H1 (cell line): ENCODE data around the gene TFAP2A. TPM values are rescaled to one million over a fixed set of nuclear protein-coding genes. Genes with fewer than 3 reads are reported as not detected.

Experiments
- CTCF ChIA-PET: fragments of 300-600 bp; sonication (Branson Sonifier 250); formaldehyde crosslinking; loops from one replicate; lab custom pipeline; 2021; ENCODE audit not compliant: partially characterized antibody; lab: Charles Lee
- POLR2A ChIA-PET: fragments of 300-600 bp; sonication (Branson Sonifier 250); formaldehyde crosslinking; loops from one replicate; lab custom pipeline; 2021; ENCODE audit warnings: inconsistent platforms; ENCODE audit not compliant: partially characterized antibody; lab: Charles Lee
- DNase-seq, 2 experiments: peaks; one replicate each; pipeline versions ENCODE4 v3.0.0 to v3.0.0-alpha.2; 2010 to 2022; ENCODE audit warnings: low spot score in 2 of 2, low read depth in 1 of 2, mixed read lengths in 1 of 2
- FAIRE-seq: peaks from 2 replicates; lab custom pipeline; 2011; peaks lifted over from hg19 to GRCh38; lab: Jason Lieb, UNC
- H2AFZ ChIP-seq: 2 replicates; pipeline ENCODE4 v1.8.1; 2012; ENCODE audit warnings: low read length, inconsistent platforms
- H2AK5ac ChIP-seq: 2 replicates; pipeline ENCODE4 v1.6.1; 2013; ENCODE audit warnings: low read depth, low read length
- H2BK120ac ChIP-seq: replicated peaks from 2 replicates; pipeline ENCODE3; 2013; ENCODE audit warnings: low read depth, low read length, inconsistent platforms
- H2BK12ac ChIP-seq: 2 replicates; pipeline ENCODE4 v1.6.1; 2013; ENCODE audit warnings: low read depth, low read length
- H2BK15ac ChIP-seq: 2 replicates; pipeline ENCODE4 v1.6.1; 2013; ENCODE audit warnings: low read length
- H2BK20ac ChIP-seq: 2 replicates; pipeline ENCODE4 v1.6.1; 2013; ENCODE audit warnings: low read length
- H2BK5ac ChIP-seq: 2 replicates; pipeline ENCODE4 v1.6.1; 2013; ENCODE audit warnings: low read depth, low read length
- H3K14ac ChIP-seq: 2 replicates; pipeline ENCODE4 v1.6.1; 2013; ENCODE audit warnings: inconsistent platforms; ENCODE audit not compliant: insufficient read length
- H3K18ac ChIP-seq: 2 replicates; pipeline ENCODE4 v1.6.1; 2013; ENCODE audit warnings: low read length; ENCODE audit errors: extremely low read depth
- H3K23ac ChIP-seq: 2 replicates; pipeline ENCODE4 v1.6.1; 2013; ENCODE audit warnings: inconsistent platforms; ENCODE audit not compliant: insufficient read length
- H3K23me2 ChIP-seq: 2 replicates; pipeline ENCODE4 v1.6.1; 2013; ENCODE audit warnings: low read depth, low read length
- H3K27ac ChIP-seq: 2 replicates; pipeline ENCODE4 v1.6.1; 2011; ENCODE audit warnings: low read depth, low read length, inconsistent platforms
- H3K27me3 ChIP-seq, 4 experiments: replicated peaks in 1 of 4; 1 replicate in 1 of 4; 2 replicates in 3 of 4; pipeline versions ENCODE4 v1.6.1 to v1.8.1; 2011 to 2013; ENCODE audit warnings: low read length in 3 of 4, mild to moderate bottlenecking in 3 of 4, inconsistent platforms in 2 of 4, mixed read lengths in 2 of 4, moderate library complexity in 1 of 4; ENCODE audit not compliant: control insufficient read depth in 3 of 4, insufficient read depth in 3 of 4; ENCODE audit errors: extremely low read depth in 1 of 4
- H3K36me3 ChIP-seq, 4 experiments: 2 replicates each; pipeline versions ENCODE4 v1.6.1 to v1.8.1; 2011 to 2013; ENCODE audit warnings: mild to moderate bottlenecking in 4 of 4, low read length in 3 of 4, moderate library complexity in 2 of 4, control low read depth in 1 of 4, inconsistent platforms in 1 of 4; ENCODE audit not compliant: insufficient read depth in 4 of 4, control insufficient read depth in 2 of 4
- H3K4ac ChIP-seq: replicated peaks from 2 replicates; pipeline ENCODE3; 2013; ENCODE audit warnings: low read length, low read depth, mixed read lengths, inconsistent platforms; ENCODE audit not compliant: insufficient read length
- H3K4me1 ChIP-seq, 4 experiments: replicated peaks in 1 of 4; 1 replicate in 1 of 4; 2 replicates in 3 of 4; pipeline versions ENCODE4 v1.6.1 to v1.8.1; 2011 to 2013; ENCODE audit warnings: low read length in 3 of 4, inconsistent platforms in 2 of 4, mixed read lengths in 1 of 4; ENCODE audit not compliant: insufficient read depth in 4 of 4, control insufficient read depth in 3 of 4
- H3K4me2 ChIP-seq, 2 experiments: 2 replicates each; pipeline versions ENCODE4 v1.6.1 to v1.8.1; 2011 to 2013; ENCODE audit warnings: low read depth in 2 of 2, low read length in 2 of 2, control low read depth in 1 of 2, inconsistent platforms in 1 of 2, mild to moderate bottlenecking in 1 of 2; ENCODE audit not compliant: insufficient read depth in 1 of 2
- H3K4me3 ChIP-seq, 4 experiments: fragments of 200-600, 300-600 bp in 1 of 4; sonication (generic), shearing (Covaris generic), sonication (Bioruptor Twin) in 1 of 4; 2 replicates each; pipeline versions ENCODE4 v1.5.1 to v1.8.1; 2011 to 2016; ENCODE audit warnings: low read length in 4 of 4, low read depth in 3 of 4, control low read depth in 2 of 4, inconsistent platforms in 2 of 4, mild to moderate bottlenecking in 2 of 4, mixed read lengths in 1 of 4, moderate library complexity in 1 of 4; ENCODE audit not compliant: insufficient read depth in 2 of 4; ENCODE audit errors: extremely low read depth in 1 of 4
- H3K56ac ChIP-seq: replicated peaks from 2 replicates; pipeline ENCODE3; 2013; ENCODE audit warnings: low read depth, mild to moderate bottlenecking, mixed read lengths, low read length, inconsistent platforms; ENCODE audit not compliant: insufficient read length
- H3K79me1 ChIP-seq: 2 replicates; pipeline ENCODE4 v1.6.1; 2013; ENCODE audit warnings: low read depth, low read length, control low read depth
- H3K79me2 ChIP-seq, 2 experiments: 2 replicates each; pipeline versions ENCODE4 v1.6.1 to v1.8.1; 2012 to 2013; ENCODE audit warnings: low read length in 2 of 2, mild to moderate bottlenecking in 2 of 2, inconsistent platforms in 1 of 2; ENCODE audit not compliant: insufficient read depth in 2 of 2, control insufficient read depth in 1 of 2
- H3K9ac ChIP-seq, 4 experiments: replicated peaks in 1 of 4; 1 replicate in 1 of 4; 2 replicates in 3 of 4; pipeline versions ENCODE4 v1.6.1 to v1.8.1; 2011 to 2013; ENCODE audit warnings: low read depth in 3 of 4, low read length in 3 of 4, control low read depth in 2 of 4, mild to moderate bottlenecking in 2 of 4, moderate library complexity in 2 of 4, inconsistent platforms in 1 of 4; ENCODE audit errors: extremely low read depth in 1 of 4
- H3K9me3 ChIP-seq, 2 experiments: 2 replicates each; pipeline versions ENCODE4 v1.6.1 to v1.8.1; 2012 to 2013; ENCODE audit warnings: mild to moderate bottlenecking in 2 of 2, moderate library complexity in 2 of 2, control low read depth in 1 of 2, inconsistent platforms in 1 of 2, low read depth in 1 of 2, low read length in 1 of 2, mixed read lengths in 1 of 2; ENCODE audit not compliant: insufficient read depth in 2 of 2
- H4K20me1 ChIP-seq, 2 experiments: replicated peaks in 1 of 2; 2 replicates each; pipeline versions ENCODE3 to v1.8.1; 2011 to 2013; ENCODE audit warnings: inconsistent platforms in 2 of 2, low read length in 2 of 2, mild to moderate bottlenecking in 1 of 2; ENCODE audit not compliant: insufficient read depth in 2 of 2, control insufficient read depth in 1 of 2
- H4K5ac ChIP-seq: 2 replicates; pipeline ENCODE4 v1.6.1; 2013; ENCODE audit warnings: low read length, low read depth, mixed read lengths, inconsistent platforms; ENCODE audit not compliant: insufficient read length
- H4K8ac ChIP-seq: 2 replicates; pipeline ENCODE4 v1.8.0; 2013; ENCODE audit warnings: mild to moderate bottlenecking, moderate library complexity, low read length, inconsistent platforms; ENCODE audit not compliant: insufficient read depth; ENCODE audit errors: extremely low read depth
- H4K91ac ChIP-seq: replicated peaks from 2 replicates; pipeline ENCODE3; 2013; ENCODE audit warnings: low read length, mixed read lengths, inconsistent platforms; ENCODE audit not compliant: insufficient read length
- EGR1 ChIP-seq: IDR thresholded peaks from 2 replicates; pipeline ENCODE4 v1.6.1; 2011; ENCODE audit warnings: low read depth, low read length, borderline replicate concordance
- WGBS, 2 experiments: shearing (Covaris generic) in 1 of 2; methylation state at CpG; one replicate each; pipeline versions ENCODE4 v1.1.6 to v1.1.7; 2013 to 2015; ENCODE audit warnings: low lambda C conversion rate in 2 of 2, mixed read lengths in 2 of 2, inconsistent platforms in 1 of 2, low coverage in 1 of 2, missing lambda C conversion rate in 1 of 2; ENCODE audit not compliant: insufficient replicate concordance in 2 of 2, insufficient coverage in 1 of 2, insufficient read length in 1 of 2; ENCODE audit errors: extremely low coverage in 1 of 2, missing lambda C conversion rate in 1 of 2; 5-methylcytosine and 5-hydroxymethylcytosine counted together
- polyA plus RNA-seq, 7 experiments: library from polyadenylated mRNA; depleted of rRNA in 3 of 7; stranded (reverse) in 5 of 7; unstranded in 2 of 7; fragments of >200 nt in 5 of 7; fragments of 200-250 nt in 2 of 7; gene quantifications; 1 replicate in 5 of 7; 2 replicates in 1 of 7; 4 replicates in 1 of 7; pipeline versions ENCODE4 v1.2.1 to v1.2.3, GENCODE V29; 2011 to 2013; ENCODE audit warnings: missing spikeins in 2 of 7, mixed read lengths in 2 of 7
- total RNA-seq: library from RNA; stranded (reverse); fragmentation: NEBNext Ultra II Directional; extraction: Animal tissue kit (Norgen Biotek cat#: 25700); gene quantifications from 2 replicates; pipeline ENCODE4 v1.2.1, GENCODE V29; 2021

TFAP2A gene
- total and polyA plus RNA-seq, 2 of the 8 experiments (the other 6 are each of a cell fraction or from before 2014, with no cell fraction given): 0.23 TPM; not detected in 1

DNA sequence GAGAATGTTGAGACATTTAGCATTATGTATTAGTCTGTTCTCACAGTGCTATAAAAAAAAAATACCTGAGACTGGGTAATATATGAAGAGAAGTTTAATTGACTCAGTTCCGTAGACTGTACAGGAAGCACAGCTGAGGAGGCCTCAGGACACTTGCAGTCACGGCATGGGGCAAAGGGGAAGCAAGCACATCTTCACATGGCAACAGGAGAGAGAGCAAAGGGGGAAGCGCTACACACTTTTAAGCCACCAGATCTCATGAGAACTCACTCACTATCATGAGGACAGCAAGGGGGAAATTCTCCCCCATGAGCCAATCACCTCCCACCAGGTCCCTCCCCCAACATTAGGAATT is 26.8 kb upstream of the TFAP2A start:
- no peaks in the 10 kb centered on the region for H3K9me3 ChIP-seq
- no peak overlapping the region for H4K5ac ChIP-seq
- no peak overlapping the region for H3K9ac ChIP-seq
- H4K91ac ChIP-seq: no peak overlapping the region
- H3K18ac ChIP-seq: no peak overlapping the region
- H3K56ac ChIP-seq: no peak overlapping the region
- H3K14ac ChIP-seq: no peak overlapping the region
- WGBS, 2 experiments: 97% methylated on average over 2 of the region's 3 CpGs; no CpG with 5 or more reads in 1 of the 2 experiments
- no peak overlapping the region for H3K4ac ChIP-seq
- CTCF ChIA-PET: interaction anchor here (1.7 kb wide), 1 partner anchor 24 kb away, joined by 5 read pairs; no protein-coding TSS in a partner anchor
- H2BK5ac ChIP-seq: no peak overlapping the region
- no peaks in the 10 kb centered on the region for H3K27me3 ChIP-seq
- H3K27ac ChIP-seq: no peak overlapping the region
- H2BK15ac ChIP-seq: no peak overlapping the region
- no peak overlapping the region for H3K23ac ChIP-seq
- no peaks in the 10 kb centered on the region for H3K23me2 ChIP-seq
- no peaks in the 10 kb centered on the region for H3K4me1 ChIP-seq
- H2BK120ac ChIP-seq: no peak overlapping the region
- TF ChIP-seq EGR1: no peak
- TF ChIP-seq, all 59 proteins: peak for 0
- Histone ChIP-seq H3K4me2 (no peak overlapping the region), H2AFZ (no peak overlapping the region), H4K8ac (no peak overlapping the region), H3K36me3 (no peaks in the 10 kb centered on the region), H2BK12ac (no peak overlapping the region), H3K79me2 (no peaks in the 10 kb centered on the region), H2AK5ac (no peak overlapping the region), H3K4me3 (no peak overlapping the region), H2BK20ac (no peak overlapping the region), H4K20me1 (no peaks in the 10 kb centered on the region), H3K79me1 (no peaks in the 10 kb centered on the region)
- DNase-seq (no peak), FAIRE-seq (no peak)
- POLR2A ChIA-PET: no interaction called here
